Heart left ventricle (tissue), 16 donors: ENCODE data around the gene ETDC. TPM values are rescaled to one million over a fixed set of nuclear protein-coding genes. Genes with fewer than 3 reads are reported as not detected.

ENCODE experiments used
- ATAC-seq, 4 donors: fragments of 200-7000 bp; cut with Tn5 transposase; one replicate each; pipeline ENCODE4 v1.9.1; 2020 to 2022; ENCODE audit warnings: moderate library complexity in 4 of 4, mild to moderate bottlenecking in 3 of 4, moderate number of reproducible peaks in 1 of 4
- DNase-seq, 5 donors: peaks; one replicate each; pipeline ENCODE4 v3.0.0-alpha.2; 2020
- H3K27ac ChIP-seq, 12 donors: fragments of 200-600 bp; sonication (generic) in 4 of 12; one replicate each; pipeline versions ENCODE4 v1.5.0 to v1.8.0; 2016 to 2022; ENCODE audit warnings: mild to moderate bottlenecking in 2 of 12
- H3K27me3 ChIP-seq, 9 donors: fragments of 200-600 bp; sonication (generic) in 2 of 9; one replicate each; pipeline versions ENCODE4 v1.5.1 to v1.8.0; 2016 to 2022; ENCODE audit warnings: mild to moderate bottlenecking in 3 of 9
- H3K36me3 ChIP-seq, 9 donors: fragments of 200-600 bp; sonication (generic) in 2 of 9; one replicate each; pipeline versions ENCODE4 v1.5.0 to v1.8.0; 2018 to 2022; ENCODE audit warnings: mild to moderate bottlenecking in 2 of 9
- H3K4me1 ChIP-seq, 12 donors: fragments of 200-600 bp; sonication (generic) in 4 of 12; one replicate each; pipeline versions ENCODE4 v1.5.0 to v1.8.0; 2016 to 2022; ENCODE audit warnings: mild to moderate bottlenecking in 3 of 12
- H3K4me3 ChIP-seq, 12 donors: fragments of 200-600 bp; sonication (generic) in 4 of 12; one replicate each; pipeline versions ENCODE4 v1.5.0 to v1.8.0; 2017 to 2022; ENCODE audit warnings: mild to moderate bottlenecking in 9 of 12, moderate library complexity in 4 of 12
- H3K9me3 ChIP-seq, 12 donors: fragments of 200-600 bp; sonication (generic) in 4 of 12; one replicate each; pipeline versions ENCODE4 v1.5.0 to v1.8.0; 2016 to 2022; ENCODE audit warnings: mild to moderate bottlenecking in 1 of 12
- POLR2A ChIP-seq, 2 donors: fragments of 450-650 bp; IDR thresholded peaks; one replicate each; pipeline ENCODE4 v1.6.1; 2017; ENCODE audit warnings: antibody characterized with exemption in 2 of 2, mild to moderate bottlenecking in 2 of 2, moderate library complexity in 2 of 2
- WGBS, 4 donors: extraction: QIAGEN DNeasy Blood & Tissue Kit in 2 of 4; methylation state at CpG; one replicate each; pipeline versions ENCODE4 v1.1.5 to v1.1.7; 2013 to 2018; 5-methylcytosine and 5-hydroxymethylcytosine counted together
- intact Hi-C, 10 donors: fragments of 100-400 bp; cut with DNase I; formaldehyde crosslinking; loops; one replicate each; pipeline versions ENCODE4 v1.11.1 to v1.14.2; 2022
- polyA plus RNA-seq, 2 donors: library from polyadenylated mRNA; stranded (reverse); fragments of 200-250 nt; gene quantifications; one replicate each; pipeline ENCODE4 v1.2.3, GENCODE V29; 2013
- total RNA-seq, 9 donors: library from RNA; depleted of rRNA in 2 of 9; stranded (reverse); fragments of >200 nt in 2 of 9; fragmentation: NEBNext Ultra II Directional in 3 of 9; extraction: Animal tissue kit (Norgen Biotek cat#: 25700) in 3 of 9; gene quantifications; one replicate each; pipeline versions ENCODE4 v1.1.0 to v1.2.4, GENCODE V29; 2016 to 2023
- TF ChIP-seq, protein P1 (sequence below), 12 donors: fragments of 200-600 bp; sonication (generic) in 4 of 12; IDR thresholded peaks; one replicate each; pipeline versions ENCODE4 v1.5.0 to v1.8.0; 2018 to 2022; ENCODE audit warnings: antibody characterized with exemption in 12 of 12, mild to moderate bottlenecking in 5 of 12
- donor health status: ischemic (EF 13 %, LVEDD 7.1; RV severe dilation, severe dysfunction).
- donor health status: healthy with polysubstance abuse.
- donor health status: DM: no; HTN: yes; CAD: no.
- donor health status: DM: no; HTN: no; CAD: no.
- donor health status: ischemic (EF 25% LVEDD 6.9; RV normal size, moderate dysfunction).
- donor health status: ischemic (EF 25% LVEDD 5.7; RV mildly dilated, moderate dysfunction).
- donor health status: healthy.
- donor health status: DM: yes; HTN: yes; CAD: no.
- donor health status: ischemic (EF 35%, LVEDD 5.7; RV mildly dilated, moderate dysfunction).
- donor health status: nonischemic (EF 11% LVEDD 7.7; RV severe dilation, severe dysfunction).
- donor health status: DM: yes; HTN: yes; CAD: no.
- donor health status: PGD.
- donor health status: ischemic (EF 29% LVEDD 5.4; RV normal size, mild dysfunction).
- donor health status: nonischemic (EF 23%, LVEDD 6.1; RV moderate dilation, normal function).

Gene ETDC
- total and polyA plus RNA-seq, 11 donors, result not detected

DNA sequence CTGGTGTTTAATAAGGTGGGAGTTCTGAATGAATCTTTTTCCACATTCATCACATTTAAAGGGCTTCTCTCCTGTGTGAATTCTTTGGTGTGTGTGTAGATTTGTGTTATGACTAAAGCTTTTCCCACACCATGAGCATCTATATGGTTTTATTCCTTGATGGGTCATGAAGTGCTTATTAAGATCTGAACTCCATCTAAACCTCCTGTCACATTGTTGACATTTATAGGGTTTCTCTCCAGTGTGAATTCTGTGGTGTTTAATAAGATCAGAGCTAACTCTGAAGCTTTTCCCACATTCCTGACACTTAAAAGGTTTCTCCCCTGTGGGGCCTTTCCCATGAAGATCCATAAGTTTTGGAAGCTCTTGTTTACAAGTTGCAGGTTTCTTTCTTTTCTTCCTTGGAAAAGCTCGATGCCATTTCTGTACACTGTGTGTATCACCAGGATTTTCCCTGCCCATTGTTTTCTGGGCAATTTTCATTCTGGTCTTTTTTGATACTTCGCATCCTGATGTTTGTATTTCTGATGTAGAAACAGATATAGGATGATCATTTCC lies 21.9 kb upstream of the ETDC start:
- Histone ChIP-seq H3K36me3 (peaks cover 0 to 44% (median 0%) of the 10 kb centered on the region in 9 donors), H3K27ac (no peak overlapping the region), H3K27me3 (peaks cover 0 to 3% (median 0%) of the 10 kb centered on the region in 9 donors), H3K4me3 (no peak overlapping the region), H3K4me1 (no peaks in the 10 kb centered on the region), H3K9me3 (peaks cover 0 to 90% (median 56%) of the 10 kb centered on the region in 12 donors)
- ATAC-seq, result no peak
- no peak for DNase-seq
- TF ChIP-seq POLR2A (IDR thresholded peaks at IDR 0.05), result no peak
- TF ChIP-seq, protein P1, sequence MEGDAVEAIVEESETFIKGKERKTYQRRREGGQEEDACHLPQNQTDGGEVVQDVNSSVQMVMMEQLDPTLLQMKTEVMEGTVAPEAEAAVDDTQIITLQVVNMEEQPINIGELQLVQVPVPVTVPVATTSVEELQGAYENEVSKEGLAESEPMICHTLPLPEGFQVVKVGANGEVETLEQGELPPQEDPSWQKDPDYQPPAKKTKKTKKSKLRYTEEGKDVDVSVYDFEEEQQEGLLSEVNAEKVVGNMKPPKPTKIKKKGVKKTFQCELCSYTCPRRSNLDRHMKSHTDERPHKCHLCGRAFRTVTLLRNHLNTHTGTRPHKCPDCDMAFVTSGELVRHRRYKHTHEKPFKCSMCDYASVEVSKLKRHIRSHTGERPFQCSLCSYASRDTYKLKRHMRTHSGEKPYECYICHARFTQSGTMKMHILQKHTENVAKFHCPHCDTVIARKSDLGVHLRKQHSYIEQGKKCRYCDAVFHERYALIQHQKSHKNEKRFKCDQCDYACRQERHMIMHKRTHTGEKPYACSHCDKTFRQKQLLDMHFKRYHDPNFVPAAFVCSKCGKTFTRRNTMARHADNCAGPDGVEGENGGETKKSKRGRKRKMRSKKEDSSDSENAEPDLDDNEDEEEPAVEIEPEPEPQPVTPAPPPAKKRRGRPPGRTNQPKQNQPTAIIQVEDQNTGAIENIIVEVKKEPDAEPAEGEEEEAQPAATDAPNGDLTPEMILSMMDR (IDR thresholded peaks at IDR 0.05), result no peak
- intact Hi-C loops, result no loop called here
- WGBS, 4 donors, result 86 to 100% (median 96%) methylated on average over 2 of the region's 2 CpGs

DNA sequence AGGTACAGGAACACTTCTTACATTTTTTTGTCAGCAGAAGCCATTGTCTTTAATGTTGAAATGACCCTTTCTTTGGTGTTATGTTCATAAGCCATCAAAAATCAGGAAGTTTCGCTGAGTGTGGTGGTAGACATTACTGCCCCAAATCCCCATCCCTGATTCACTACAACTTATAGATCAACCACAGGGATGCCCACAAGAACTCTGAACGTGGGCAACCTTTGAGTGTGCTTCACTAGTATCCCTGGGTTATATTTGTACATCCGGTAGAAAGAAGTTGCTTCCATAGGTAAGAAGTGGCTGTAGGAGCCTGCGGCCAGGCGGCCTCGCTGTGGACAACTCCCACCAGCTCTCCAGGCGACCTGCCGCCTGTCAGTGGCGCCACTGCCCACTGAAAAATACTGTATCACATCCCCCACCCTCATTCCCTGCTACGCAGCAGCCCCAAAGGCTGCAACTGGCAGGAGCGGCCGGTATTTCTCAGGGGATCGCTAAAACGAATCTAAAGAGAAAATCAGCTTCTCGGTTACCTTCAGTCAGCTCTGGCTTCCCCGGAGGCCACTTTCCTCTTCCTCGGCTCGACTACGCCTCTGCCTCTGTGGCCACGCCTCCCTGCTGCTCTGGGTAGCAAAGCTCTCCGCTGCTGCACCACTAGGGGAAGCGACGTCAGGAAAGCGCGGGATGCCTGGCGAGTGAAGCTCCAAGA lies 13.9 kb upstream of the ETDC start:
- no peak overlapping the region for H3K27ac ChIP-seq
- DNase-seq, result peak; percentile 8 to 72 (median 48)
- TF ChIP-seq, protein P1 (IDR thresholded peaks at IDR 0.05), result peak in 4 of 12 donors; percentile 8 to 29 (median 17)
- no peak for TF ChIP-seq POLR2A (IDR thresholded peaks at IDR 0.05)
- H3K4me3 ChIP-seq, result peak overlapping the region in 9 of 12 donors; percentile 10 to 53 (median 33)
- no peaks in the 10 kb centered on the region for H3K4me1 ChIP-seq
- peaks cover 0 to 7% (median 0%) of the 10 kb centered on the region in 9 donors for H3K27me3 ChIP-seq
- 24 to 55% (median 43%) methylated on average over 24 to 26 of the region's 26 CpGs for WGBS, 4 donors
- peaks cover 0 to 14% (median 0%) of the 10 kb centered on the region in 9 donors for H3K36me3 ChIP-seq
- intact Hi-C loops, result loop anchor here in 1 of 10 donors (2.0 kb wide), 1 partner anchor 13 kb away; the partner anchor contains the start of gene ETDC
- H3K9me3 ChIP-seq, result peaks cover 0 to 17% (median 3%) of the 10 kb centered on the region in 12 donors
- peak in 3 of 4 donors; percentile 73 to 78 (median 75) for ATAC-seq

DNA sequence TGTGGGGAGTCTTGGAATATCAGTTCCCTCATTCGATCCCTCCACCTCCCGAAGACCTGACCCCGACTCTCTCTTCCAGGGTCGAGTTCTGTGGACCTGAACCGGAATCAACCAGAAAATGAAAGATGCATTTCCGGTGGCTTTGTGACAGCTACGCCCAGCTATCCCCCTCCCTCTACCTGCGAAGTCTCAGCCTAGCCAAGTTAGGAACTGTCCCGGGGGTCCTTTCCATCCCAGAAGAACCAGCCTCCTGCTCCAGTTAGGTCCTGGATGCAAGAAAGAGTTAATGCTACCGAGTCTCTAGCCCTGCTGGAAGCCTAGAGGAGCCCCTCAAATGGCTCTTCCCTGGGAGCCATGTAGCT lies 13.4 kb upstream of the ETDC start:
- ATAC-seq, result no peak
- peaks cover 0 to 10% (median 0%) of the 10 kb centered on the region in 9 donors for H3K36me3 ChIP-seq
- peaks cover 0 to 7% (median 0%) of the 10 kb centered on the region in 9 donors for H3K27me3 ChIP-seq
- 16 to 71% (median 37%) methylated on average over 10 of the region's 10 CpGs for WGBS, 4 donors
- no peak overlapping the region for H3K27ac ChIP-seq
- intact Hi-C loops, result loop anchor here in 1 of 10 donors (2.0 kb wide), 1 partner anchor 13 kb away; the partner anchor contains the start of gene ETDC
- peaks cover 0 to 15% (median 0%) of the 10 kb centered on the region in 12 donors for H3K9me3 ChIP-seq
- no peak for DNase-seq
- H3K4me1 ChIP-seq, result no peaks in the 10 kb centered on the region
- H3K4me3 ChIP-seq, result peak overlapping the region in 8 of 12 donors; percentile 10 to 53 (median 34)
- no peak for TF ChIP-seq POLR2A (IDR thresholded peaks at IDR 0.05)
- TF ChIP-seq, protein P1 (IDR thresholded peaks at IDR 0.05), result peak in 1 of 12 donors; percentile 1

DNA sequence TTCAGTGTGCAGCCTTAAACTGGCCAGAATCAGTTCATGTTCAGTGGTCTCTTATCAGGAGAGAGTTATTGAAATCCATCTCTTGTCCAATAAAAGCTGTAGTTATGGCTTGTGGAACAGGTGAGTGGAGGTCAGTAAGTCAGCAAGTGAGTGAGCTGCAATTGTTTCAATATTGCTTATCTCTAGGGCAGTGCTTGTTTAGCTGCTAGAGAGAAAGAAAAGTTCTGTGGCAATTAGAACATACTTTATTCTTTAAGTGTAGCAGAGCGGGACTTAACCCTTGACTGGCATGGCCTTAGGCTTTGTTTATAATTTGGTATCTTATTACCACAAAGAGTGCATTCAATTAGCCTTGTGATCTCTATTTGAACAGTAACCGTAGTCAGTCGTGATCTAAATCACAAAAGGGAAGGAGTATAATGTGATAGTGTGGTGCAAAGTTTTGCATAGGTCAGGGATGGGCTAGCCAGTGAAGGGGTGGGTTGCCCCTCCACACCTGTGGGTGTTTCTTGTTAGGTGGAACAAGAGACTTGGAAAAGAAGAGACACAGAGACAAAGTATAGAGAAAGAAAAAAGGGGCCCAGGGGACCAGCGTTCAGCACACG lies 6.9 kb upstream of the ETDC start:
- H3K9me3 ChIP-seq, result no peaks in the 10 kb centered on the region
- H3K4me3 ChIP-seq, result no peak overlapping the region
- ATAC-seq (no peak), DNase-seq (no peak)
- intact Hi-C loops, result no loop called here
- WGBS, 4 donors, result 65 to 80% (median 75%) methylated on average over 5 of the region's 5 CpGs
- no peak for TF ChIP-seq POLR2A (IDR thresholded peaks at IDR 0.05)
- TF ChIP-seq, protein P1 (IDR thresholded peaks at IDR 0.05), result no peak
- peaks cover 0 to 3% (median 0%) of the 10 kb centered on the region in 9 donors for H3K27me3 ChIP-seq
- H3K36me3 ChIP-seq, result no peaks in the 10 kb centered on the region
- H3K4me1 ChIP-seq, result peaks cover 0 to under 1% (median 0%) of the 10 kb centered on the region in 12 donors
- H3K27ac ChIP-seq, result no peak overlapping the region
